Stromal cell of bone marrow (primary cell): ENCODE results near the gene PIGP.
"Not testable (repeated sequence)": the region's sequence is repeated elsewhere in the genome, so short reads cannot be mapped to it uniquely, and the experiment has no call there.

Source experiments
- DNase-seq: peaks from one replicate; pipeline ENCODE4 v3.0.0-alpha.2; 2012; ENCODE audit warnings: low read depth

The PIGP gene

DNA sequence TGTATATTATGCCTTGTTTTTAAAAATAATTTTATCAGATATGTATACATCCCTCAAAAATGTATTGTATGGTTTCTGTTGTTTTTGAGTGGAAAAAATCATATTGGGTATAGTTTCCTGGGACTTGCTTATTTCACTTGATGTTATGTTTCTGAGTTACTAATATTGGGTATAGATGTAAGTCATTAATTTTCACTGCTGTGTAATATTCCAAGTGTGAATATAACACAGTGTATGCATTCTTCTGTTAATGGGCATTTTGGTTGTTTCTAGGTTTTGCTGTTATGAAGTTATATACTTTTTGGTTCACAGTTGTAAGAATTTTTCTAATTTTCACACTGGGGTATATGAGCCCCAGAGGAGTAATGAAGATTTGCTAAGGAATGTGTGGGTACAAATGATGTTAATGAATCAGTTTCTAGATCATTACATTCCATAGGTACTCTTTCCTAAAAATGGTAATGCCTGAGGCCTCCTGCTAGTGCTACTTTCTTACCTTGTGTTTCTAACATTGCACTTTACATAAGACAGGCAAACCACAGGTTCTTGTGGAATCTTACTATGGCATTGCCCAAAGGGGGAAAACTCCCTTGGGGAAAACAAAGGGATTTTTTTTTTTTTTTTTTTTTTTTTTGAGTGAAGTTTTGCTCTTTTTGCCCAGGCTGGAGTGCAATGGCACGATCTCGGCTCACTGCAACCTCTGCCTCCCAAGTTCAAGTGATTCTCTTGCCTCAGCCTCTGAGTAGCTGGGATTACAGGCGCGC is 3.4 kb upstream of the PIGP start:
- no peak for DNase-seq

GRCh38 chr21:37075214-37075770 is 2.4 kb upstream of the PIGP start:
- DNase-seq: no peak

- no peak for DNase-seq
These were observed 1.7 kb upstream of the PIGP start for GRCh38 chr21:37074546-37074945.

- DNase-seq: no peak
These were observed 1.3 kb upstream of the PIGP start for GRCh38 chr21:37074197-37074510.

DNA sequence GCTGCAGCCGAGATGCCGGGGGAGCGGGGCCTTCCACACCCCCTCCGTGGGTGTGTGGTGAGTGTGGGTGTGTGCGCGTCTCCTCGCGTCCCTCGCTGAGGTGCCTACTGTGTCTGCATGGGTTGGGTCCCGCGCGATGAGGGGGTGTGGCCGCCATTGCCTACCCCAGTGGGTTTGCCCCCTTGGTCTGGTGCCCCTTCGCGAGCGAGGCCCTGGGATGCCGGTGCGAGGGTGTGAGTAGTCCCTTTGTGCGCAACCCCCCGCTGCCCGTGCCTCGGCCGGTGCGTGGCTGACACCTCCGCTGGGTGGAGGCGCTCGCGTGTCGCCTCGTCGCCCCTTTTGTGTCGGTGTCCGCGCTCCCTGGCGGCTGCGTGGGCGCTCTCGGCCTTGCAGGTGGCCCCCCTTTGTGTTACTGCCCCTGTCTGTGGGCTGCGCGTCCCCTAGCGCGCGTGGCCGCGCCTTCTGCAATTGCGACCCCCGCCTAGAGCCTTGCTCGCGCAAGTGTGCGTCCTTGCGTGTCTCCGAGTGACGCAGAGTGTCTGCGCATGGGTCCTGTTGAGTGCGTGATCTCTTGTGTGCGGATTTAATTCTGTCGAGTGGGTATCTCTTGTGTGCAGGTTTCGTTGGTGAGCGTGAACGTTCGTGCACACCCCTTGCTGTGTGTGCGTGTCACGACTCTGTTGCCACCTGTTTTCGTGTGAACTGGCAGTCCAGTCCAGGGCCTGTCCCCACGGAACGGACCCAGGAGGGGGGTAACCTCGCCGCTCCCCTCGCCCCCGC is 736 bp upstream of the PIGP start:
- DNase-seq: no peak

GRCh38 chr21:37072274-37072987 is 440 bp downstream of the PIGP start:
- DNase-seq: peak; percentile 56

DNA sequence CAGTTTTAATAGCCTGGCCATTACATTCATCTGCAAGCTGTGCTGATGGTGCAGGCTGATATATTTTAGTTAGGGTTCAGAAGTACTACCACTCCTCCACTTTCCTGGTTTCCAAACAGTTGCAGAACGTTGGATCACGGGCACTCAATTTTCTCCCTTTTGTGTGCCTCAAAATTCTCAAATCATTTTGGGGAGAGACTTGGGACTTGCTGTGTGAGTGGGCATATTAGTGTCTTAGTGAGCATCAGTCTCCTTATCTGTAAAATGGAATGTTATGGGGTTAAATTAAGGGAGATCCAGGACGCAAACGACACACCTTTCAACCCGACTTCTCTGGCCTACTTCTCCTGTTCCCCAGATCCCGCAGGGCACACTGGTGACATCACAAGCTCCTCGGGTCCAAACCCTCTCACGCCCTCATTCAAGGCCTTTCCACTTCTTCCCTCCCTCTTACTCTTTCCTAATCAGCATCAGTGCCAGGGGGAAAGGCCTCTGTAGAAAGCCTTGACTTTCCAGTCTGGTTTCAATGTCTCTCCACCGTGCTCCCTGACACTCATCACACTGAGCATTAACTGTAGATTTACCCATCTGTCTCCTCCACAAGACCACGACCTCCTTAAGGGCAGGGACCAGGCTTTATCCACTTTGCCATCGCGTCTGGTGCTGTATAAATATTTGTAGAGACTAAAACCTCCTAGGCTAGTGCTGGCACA is 1.2 kb downstream of the PIGP start:
- peak; percentile 80 for DNase-seq

DNA sequence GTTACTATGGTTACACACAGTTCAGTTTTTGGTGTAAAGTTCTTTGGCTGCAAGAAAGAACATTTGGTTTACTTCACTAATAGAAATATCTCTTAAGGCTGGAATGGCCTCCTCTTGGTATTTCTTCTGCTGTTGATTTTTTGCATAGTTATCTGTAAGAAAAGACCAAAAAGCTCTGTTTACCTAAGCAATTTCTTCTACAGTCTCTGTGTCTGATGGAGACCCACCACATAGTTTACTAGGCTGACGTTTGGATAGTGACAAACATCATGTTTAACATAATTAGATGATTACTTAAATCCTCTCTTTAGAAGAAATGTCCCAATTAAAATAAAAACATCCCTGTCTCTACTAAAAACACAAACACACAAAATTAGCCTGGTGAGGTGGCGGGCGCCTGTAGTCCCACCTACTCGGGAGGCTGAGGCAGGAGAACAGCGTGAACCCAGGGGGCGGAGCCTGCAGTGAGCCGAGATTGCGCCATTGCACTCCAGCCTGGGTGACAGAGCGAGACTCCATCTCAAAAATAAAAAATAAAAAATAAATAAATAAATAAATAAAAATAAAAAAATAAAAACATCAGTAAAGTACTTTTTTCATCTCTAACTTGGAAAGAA is 7.2 kb downstream of the PIGP start:
- no peak for DNase-seq

DNA sequence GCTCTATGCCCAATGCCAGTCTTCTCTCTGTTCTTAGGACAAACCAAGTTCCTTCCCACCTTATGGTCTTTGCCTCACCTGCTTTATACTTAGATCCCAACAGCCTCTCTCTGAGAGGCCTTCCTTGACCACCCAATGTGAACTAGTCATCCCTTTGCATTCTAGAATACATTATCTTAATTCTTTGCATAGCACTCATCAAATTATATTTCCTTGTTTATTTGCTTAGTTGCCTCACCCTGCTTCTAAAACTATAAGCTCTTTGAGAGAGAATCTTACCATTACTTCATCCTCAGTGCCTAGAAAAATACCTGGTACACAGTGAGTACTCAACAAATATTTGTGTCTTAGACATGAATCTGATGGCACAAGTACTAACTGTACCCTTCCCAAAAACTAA is 8.0 kb downstream of the PIGP start:
- DNase-seq: no peak

- DNase-seq: no peak
These were observed 9.4 kb downstream of the PIGP start for GRCh38 chr21:37063433-37063832.

GRCh38 chr21:37062593-37062935 is 10.3 kb downstream of the PIGP start:
- no peak for DNase-seq

- peak; percentile 68 for DNase-seq
These were observed 10.8 kb downstream of the PIGP start for GRCh38 chr21:37061926-37062592.

- DNase-seq: peak; percentile 98
These were observed 12.6 kb downstream of the PIGP start for GRCh38 chr21:37060296-37060695.

DNA sequence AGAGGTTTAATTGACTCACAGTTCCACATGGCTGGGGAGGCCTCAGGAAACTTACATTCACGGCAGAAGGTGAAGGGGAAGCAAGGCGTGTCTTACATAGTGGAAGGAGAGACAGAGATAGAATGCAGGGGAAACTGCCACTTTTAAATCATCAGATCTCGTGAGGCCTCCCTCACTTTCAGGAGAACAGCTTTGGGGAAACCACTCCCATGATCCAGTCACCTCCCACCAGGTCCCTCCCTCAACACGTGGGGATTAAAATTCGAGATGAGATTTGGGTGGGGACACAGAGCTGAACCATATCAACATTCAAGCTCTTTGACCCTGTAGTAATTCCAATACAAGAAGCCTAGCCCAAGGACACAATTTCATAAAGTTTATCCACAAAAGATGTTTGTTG is 13.7 kb downstream of the PIGP start:
- DNase-seq: no peak

GRCh38 chr21:37058261-37058660 is 14.6 kb downstream of the PIGP start:
- no peak for DNase-seq

- no peak for DNase-seq
These were observed 15.3 kb downstream of the PIGP start for GRCh38 chr21:37057614-37058013.

GRCh38 chr21:37055271-37055855 is 17.5 kb downstream of the PIGP start:
- no peak for DNase-seq

DNA sequence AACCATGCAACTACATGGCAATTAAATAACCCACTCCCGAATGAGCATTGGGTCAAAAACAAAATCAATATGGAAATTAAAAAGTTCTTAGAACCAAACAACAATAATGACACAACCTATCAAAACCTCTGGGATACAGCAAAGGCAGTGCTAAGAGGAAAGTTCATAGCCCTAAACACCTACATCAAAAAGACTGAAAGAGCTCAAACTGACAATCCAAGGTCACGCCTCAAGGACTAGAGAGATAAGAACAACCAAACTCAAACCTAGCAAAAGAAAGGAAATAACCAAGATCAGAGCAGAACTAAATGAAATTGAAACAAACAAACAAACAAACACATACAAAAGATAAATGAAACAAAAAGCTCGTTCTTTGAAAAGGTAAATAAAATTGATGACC is 23.1 kb downstream of the PIGP start:
- not testable (repeated sequence) for DNase-seq

DNA sequence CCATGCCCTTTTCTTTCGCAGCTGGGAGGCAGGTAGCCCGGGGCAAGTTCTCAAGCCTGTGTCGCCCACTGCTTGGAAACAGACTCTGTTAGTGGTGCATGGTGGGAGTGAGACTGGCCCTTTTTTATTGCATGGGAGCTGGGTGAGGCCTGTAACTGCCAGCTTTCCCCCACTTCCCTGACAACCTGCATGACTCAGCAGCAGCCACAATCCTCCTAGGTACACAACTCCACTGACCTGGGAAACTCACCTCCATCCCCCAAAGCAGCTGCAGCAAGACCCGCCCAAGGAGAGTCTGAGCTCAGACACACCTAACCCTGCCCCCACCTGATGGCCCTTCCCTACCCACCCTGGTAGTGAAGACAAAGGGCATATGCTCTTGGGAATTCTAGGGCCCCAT is 25.8 kb downstream of the PIGP start:
- no peak for DNase-seq

- DNase-seq: no peak
These were observed 27.3 kb downstream of the PIGP start for GRCh38 chr21:37045556-37045955.

GRCh38 chr21:37045149-37045548 is 27.7 kb downstream of the PIGP start:
- no peak for DNase-seq
